Measurements from ENCODE around the gene SHB. TPM values are rescaled to one million over a fixed set of nuclear protein-coding genes. Genes with fewer than 3 reads are reported as not detected.

The SHB gene
- total RNA-seq, 1 donor from 2014 or later, result 1.1 TPM

DNA sequence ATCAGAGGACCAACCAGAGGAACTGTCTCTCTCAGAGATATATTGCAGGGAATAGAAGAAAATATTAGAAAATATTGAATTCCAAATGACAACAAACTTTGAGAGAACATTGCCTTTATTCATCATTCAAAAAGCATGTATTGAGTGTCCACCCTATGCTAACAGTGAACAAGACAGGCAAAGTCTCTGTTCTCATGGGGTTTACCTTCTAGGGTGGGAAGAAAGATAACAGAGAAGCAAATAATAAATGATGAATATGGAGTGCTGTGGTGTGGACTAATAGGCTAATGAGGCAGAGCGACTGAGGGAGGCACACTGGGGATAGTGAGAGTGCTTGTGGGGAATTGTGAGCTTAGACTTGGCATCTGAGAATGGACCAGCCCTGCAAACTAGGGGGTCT lies 43.4 kb upstream of the SHB start:
- Histone ChIP-seq H3K4me2 (no peak overlapping the region), H4K20me1 (ENCODE audit: low read depth) (no peaks in the 10 kb centered on the region), H3K9ac (no peak overlapping the region), H3K36me3 (no peaks in the 10 kb centered on the region), H3K79me2 (ENCODE audit: low read depth) (no peaks in the 10 kb centered on the region), H3K27me3 (no peaks in the 10 kb centered on the region), H3K4me3 (no peak overlapping the region), H3F3A (ENCODE audit: low read depth) (peaks cover 10% of the 10 kb centered on the region), H2AFZ (replicated peaks) (no peak overlapping the region), H3K27ac (no peak overlapping the region), H3K9me3 (ENCODE audit: low read depth) (no peaks in the 10 kb centered on the region), H3K4me1 (peaks cover 15% of the 10 kb centered on the region)
- Mint-ChIP-seq H3K27ac (peak overlapping the region; percentile 22), H3K9me3 (no peaks in the 10 kb centered on the region), H3K27me3 (ENCODE audit: insufficient read depth, low read depth) (peaks cover 13% of the 10 kb centered on the region), H3K4me3 (no peak overlapping the region), H3K4me1 (peaks cover 12% of the 10 kb centered on the region), H3K36me3 (no peaks in the 10 kb centered on the region)
- TF ChIP-seq EZH2phosphoT487 (IDR thresholded peaks at IDR 0.05) (no peak), EZH2 (IDR thresholded peaks at IDR 0.05) (no peak)
- TF ChIP-seq, protein P1, sequence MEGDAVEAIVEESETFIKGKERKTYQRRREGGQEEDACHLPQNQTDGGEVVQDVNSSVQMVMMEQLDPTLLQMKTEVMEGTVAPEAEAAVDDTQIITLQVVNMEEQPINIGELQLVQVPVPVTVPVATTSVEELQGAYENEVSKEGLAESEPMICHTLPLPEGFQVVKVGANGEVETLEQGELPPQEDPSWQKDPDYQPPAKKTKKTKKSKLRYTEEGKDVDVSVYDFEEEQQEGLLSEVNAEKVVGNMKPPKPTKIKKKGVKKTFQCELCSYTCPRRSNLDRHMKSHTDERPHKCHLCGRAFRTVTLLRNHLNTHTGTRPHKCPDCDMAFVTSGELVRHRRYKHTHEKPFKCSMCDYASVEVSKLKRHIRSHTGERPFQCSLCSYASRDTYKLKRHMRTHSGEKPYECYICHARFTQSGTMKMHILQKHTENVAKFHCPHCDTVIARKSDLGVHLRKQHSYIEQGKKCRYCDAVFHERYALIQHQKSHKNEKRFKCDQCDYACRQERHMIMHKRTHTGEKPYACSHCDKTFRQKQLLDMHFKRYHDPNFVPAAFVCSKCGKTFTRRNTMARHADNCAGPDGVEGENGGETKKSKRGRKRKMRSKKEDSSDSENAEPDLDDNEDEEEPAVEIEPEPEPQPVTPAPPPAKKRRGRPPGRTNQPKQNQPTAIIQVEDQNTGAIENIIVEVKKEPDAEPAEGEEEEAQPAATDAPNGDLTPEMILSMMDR (IDR thresholded peaks at IDR 0.05), result no peak
- no peak for DNase-seq (ENCODE audit: low spot score)

DNA sequence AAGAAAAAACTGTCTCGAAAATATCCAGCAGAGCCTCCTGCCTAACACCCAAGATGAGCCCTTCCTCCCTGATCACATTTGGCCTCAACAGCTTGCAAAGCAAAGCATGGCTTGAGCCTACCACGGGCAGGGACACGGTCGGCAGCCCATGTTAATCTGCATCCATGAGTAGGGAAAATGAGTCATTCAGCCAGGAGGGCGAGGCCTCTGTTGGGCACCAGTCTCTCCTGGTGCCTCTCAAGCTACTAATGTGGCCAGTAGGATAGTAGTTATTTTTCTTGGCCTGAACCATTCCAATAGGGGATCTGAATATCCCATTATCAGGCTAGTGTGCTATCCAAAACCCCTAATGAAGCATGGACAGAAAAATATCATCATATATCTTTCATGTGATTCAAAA lies 43.0 kb upstream of the SHB start:
- Histone ChIP-seq H3K27me3 (no peaks in the 10 kb centered on the region), H3K9ac (no peak overlapping the region), H3K4me3 (no peak overlapping the region), H3K79me2 (ENCODE audit: low read depth) (no peaks in the 10 kb centered on the region), H3K36me3 (no peaks in the 10 kb centered on the region), H3K9me3 (ENCODE audit: low read depth) (no peaks in the 10 kb centered on the region), H3K4me2 (no peak overlapping the region), H3K4me1 (peaks cover 17% of the 10 kb centered on the region), H3F3A (ENCODE audit: low read depth) (peaks cover 13% of the 10 kb centered on the region), H3K27ac (no peak overlapping the region), H4K20me1 (ENCODE audit: low read depth) (no peaks in the 10 kb centered on the region), H2AFZ (replicated peaks) (no peak overlapping the region)
- H3K9me3 Mint-ChIP-seq, result no peaks in the 10 kb centered on the region
- H3K4me1 Mint-ChIP-seq, result peaks cover 13% of the 10 kb centered on the region
- H3K27ac Mint-ChIP-seq, result no peak overlapping the region
- peaks cover 13% of the 10 kb centered on the region for H3K27me3 Mint-ChIP-seq (ENCODE audit: insufficient read depth, low read depth)
- no peak overlapping the region for H3K4me3 Mint-ChIP-seq
- H3K36me3 Mint-ChIP-seq, result no peaks in the 10 kb centered on the region
- no peak for DNase-seq (ENCODE audit: low spot score)
- no peak for TF ChIP-seq EZH2 (IDR thresholded peaks at IDR 0.05)
- TF ChIP-seq, protein P1 (IDR thresholded peaks at IDR 0.05), result no peak
- TF ChIP-seq EZH2phosphoT487 (IDR thresholded peaks at IDR 0.05), result no peak

DNA sequence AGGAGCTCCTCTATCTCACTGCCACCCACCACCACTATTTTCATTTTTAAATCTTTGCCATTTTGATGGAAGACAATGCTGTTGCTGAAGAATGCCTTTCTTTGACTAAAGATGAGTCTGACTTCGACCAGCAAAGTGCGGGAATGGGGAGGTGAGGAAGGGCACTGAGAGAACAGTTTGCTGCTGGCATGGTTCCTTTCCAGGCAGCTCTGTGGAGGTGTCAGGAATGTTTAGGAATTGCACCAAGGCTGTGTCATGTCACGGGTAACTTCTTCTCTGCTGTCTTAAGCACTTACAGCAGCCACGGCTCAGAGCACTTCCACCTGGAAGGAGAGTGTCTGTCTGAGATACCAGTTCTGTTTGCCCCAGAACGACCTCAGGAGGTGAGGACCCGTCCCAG lies 41.4 kb upstream of the SHB start:
- no peaks in the 10 kb centered on the region for H4K20me1 ChIP-seq (ENCODE audit: low read depth)
- Mint-ChIP-seq H3K4me3 (no peak overlapping the region), H3K36me3 (no peaks in the 10 kb centered on the region), H3K27ac (no peak overlapping the region), H3K9me3 (no peaks in the 10 kb centered on the region), H3K27me3 (ENCODE audit: insufficient read depth, low read depth) (peaks cover 14% of the 10 kb centered on the region), H3K4me1 (peaks cover 15% of the 10 kb centered on the region)
- H3K27me3 ChIP-seq, result no peaks in the 10 kb centered on the region
- peaks cover 17% of the 10 kb centered on the region for H3K4me1 ChIP-seq
- H3K4me2 ChIP-seq, result no peak overlapping the region
- no peak for DNase-seq (ENCODE audit: low spot score)
- no peaks in the 10 kb centered on the region for H3K36me3 ChIP-seq
- no peaks in the 10 kb centered on the region for H3K9me3 ChIP-seq (ENCODE audit: low read depth)
- no peak overlapping the region for H3K4me3 ChIP-seq
- H3F3A ChIP-seq (ENCODE audit: low read depth), result peaks cover 13% of the 10 kb centered on the region
- H3K9ac ChIP-seq, result no peak overlapping the region
- H3K27ac ChIP-seq, result no peak overlapping the region
- no peak overlapping the region for H2AFZ ChIP-seq (replicated peaks)
- TF ChIP-seq, protein P1 (IDR thresholded peaks at IDR 0.05), result no peak
- no peak for TF ChIP-seq EZH2phosphoT487 (IDR thresholded peaks at IDR 0.05)
- no peaks in the 10 kb centered on the region for H3K79me2 ChIP-seq (ENCODE audit: low read depth)
